Measurements from ENCODE around the gene TEX48. TPM values are rescaled to one million over a fixed set of nuclear protein-coding genes. Genes with fewer than 3 reads are reported as not detected.

TEX48 gene
- total and polyA plus RNA-seq, 2 donors (not counting 1 experiment from before 2014, with no cell fraction given): not detected

DNA sequence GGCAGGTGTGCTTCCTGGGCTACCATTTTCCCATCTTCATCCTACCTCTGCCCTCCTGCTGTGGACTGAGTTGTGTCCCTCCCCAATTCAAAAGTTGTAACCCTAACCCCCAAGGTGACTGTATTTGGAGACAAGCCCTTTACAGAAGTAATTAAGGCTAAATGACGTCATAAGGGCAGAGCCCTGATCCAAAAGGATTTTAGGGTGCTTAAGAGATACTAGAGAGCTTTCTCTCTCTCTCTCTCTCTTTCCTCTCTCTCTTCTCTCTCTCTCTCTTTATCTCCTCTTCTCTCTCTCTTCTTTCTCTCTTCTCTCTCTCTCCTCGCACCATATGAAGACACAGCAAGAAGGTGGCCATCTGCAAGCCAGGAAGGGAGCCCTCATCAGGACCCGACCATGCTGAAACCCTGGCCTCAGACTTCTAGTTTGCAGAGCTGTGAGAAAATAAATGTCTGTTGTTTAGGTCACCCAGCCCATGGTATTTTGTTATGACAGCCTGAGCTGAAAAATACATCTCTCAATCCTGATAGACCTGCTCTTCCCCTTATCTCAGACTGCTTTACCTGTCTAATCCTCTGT, 36.0 kb upstream of the TEX48 start:
- H3K27me3 Mint-ChIP-seq: peaks cover 33% of the 10 kb centered on the region
- no peak for ATAC-seq (ENCODE audit: low read depth)
- intact Hi-C loops (cut with micrococcal nuclease): no loop called here
- H3K4me3 ChIP-seq (ENCODE audit: control extremely low read depth in 1 of 5, extremely low read depth in 1 of 5, insufficient read depth in 1 of 5, low read depth in 2 of 5, low read length in 4 of 5): no peak overlapping the region
- DNase-seq: no peak
- H3K9ac ChIP-seq (ENCODE audit: low read length): no peak overlapping the region
- TF ChIP-seq, protein P1, sequence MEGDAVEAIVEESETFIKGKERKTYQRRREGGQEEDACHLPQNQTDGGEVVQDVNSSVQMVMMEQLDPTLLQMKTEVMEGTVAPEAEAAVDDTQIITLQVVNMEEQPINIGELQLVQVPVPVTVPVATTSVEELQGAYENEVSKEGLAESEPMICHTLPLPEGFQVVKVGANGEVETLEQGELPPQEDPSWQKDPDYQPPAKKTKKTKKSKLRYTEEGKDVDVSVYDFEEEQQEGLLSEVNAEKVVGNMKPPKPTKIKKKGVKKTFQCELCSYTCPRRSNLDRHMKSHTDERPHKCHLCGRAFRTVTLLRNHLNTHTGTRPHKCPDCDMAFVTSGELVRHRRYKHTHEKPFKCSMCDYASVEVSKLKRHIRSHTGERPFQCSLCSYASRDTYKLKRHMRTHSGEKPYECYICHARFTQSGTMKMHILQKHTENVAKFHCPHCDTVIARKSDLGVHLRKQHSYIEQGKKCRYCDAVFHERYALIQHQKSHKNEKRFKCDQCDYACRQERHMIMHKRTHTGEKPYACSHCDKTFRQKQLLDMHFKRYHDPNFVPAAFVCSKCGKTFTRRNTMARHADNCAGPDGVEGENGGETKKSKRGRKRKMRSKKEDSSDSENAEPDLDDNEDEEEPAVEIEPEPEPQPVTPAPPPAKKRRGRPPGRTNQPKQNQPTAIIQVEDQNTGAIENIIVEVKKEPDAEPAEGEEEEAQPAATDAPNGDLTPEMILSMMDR (IDR thresholded peaks at IDR 0.05): no peak
- no peak for TF ChIP-seq EZH2 (IDR thresholded peaks at IDR 0.05; ENCODE audit: borderline replicate concordance, insufficient read depth, low read depth, low read length, poor library complexity, severe bottlenecking)
- peaks cover 9% of the 10 kb centered on the region for H3K4me1 Mint-ChIP-seq
- H3K79me2 ChIP-seq (ENCODE audit: control insufficient read depth, insufficient read depth, low read length): no peaks in the 10 kb centered on the region
- ChIA-PET POLR2A (no interaction called here), CTCF (no interaction called here)
- H4K20me1 ChIP-seq (ENCODE audit: control insufficient read depth, insufficient read depth, low read length, poor library complexity, severe bottlenecking): no peaks in the 10 kb centered on the region
- H3K9me3 ChIP-seq (ENCODE audit: control extremely low read depth in 1 of 3, control insufficient read depth in 2 of 3, insufficient read depth in 1 of 3, low read length in 2 of 3): peaks cover 0 to 6% (median 0%) of the 10 kb centered on the region in 3 donors
- no peaks in the 10 kb centered on the region for H3K9me3 Mint-ChIP-seq (ENCODE audit: insufficient read depth)
- H2AFZ ChIP-seq (ENCODE audit: insufficient read depth, low read depth, low read length, poor library complexity, severe bottlenecking): no peak overlapping the region
- H3K4me3 Mint-ChIP-seq: no peak overlapping the region
- no peak overlapping the region for H3K4me2 ChIP-seq (replicated peaks; ENCODE audit: low read depth, low read length, poor library complexity, severe bottlenecking)
- H3K27ac ChIP-seq (ENCODE audit: low read length in 2 of 2): no peak overlapping the region
- H3K27me3 ChIP-seq (replicated peaks in 1 of 4; ENCODE audit: control extremely low read depth in 1 of 4, control insufficient read depth in 3 of 4, insufficient read depth in 4 of 4, low read length in 3 of 4): peaks cover 0 to 24% (median 7%) of the 10 kb centered on the region in 4 experiments
- no peaks in the 10 kb centered on the region for H3K4me1 ChIP-seq (ENCODE audit: control insufficient read depth in 2 of 2, insufficient read depth in 2 of 2, low read length in 2 of 2)
- H3K36me3 ChIP-seq (replicated peaks in 1 of 2; ENCODE audit: control extremely low read depth in 1 of 2, control insufficient read depth in 1 of 2, extremely low read depth in 1 of 2, insufficient read depth in 2 of 2, low read length in 1 of 2): no peaks in the 10 kb centered on the region
- WGBS (ENCODE audit: insufficient coverage): no CpG with 5 or more reads among the region's 3 CpGs
- H3K27ac Mint-ChIP-seq: no peak overlapping the region

- ChIA-PET CTCF (no interaction called here), POLR2A (no interaction called here)
- no peak overlapping the region for H3K9ac ChIP-seq (ENCODE audit: low read length)
- no CpG with 5 or more reads among the region's 1 CpG for WGBS (ENCODE audit: insufficient coverage)
- H3K9me3 Mint-ChIP-seq (ENCODE audit: insufficient read depth): no peaks in the 10 kb centered on the region
- H3K27ac Mint-ChIP-seq: no peak overlapping the region
- no peak overlapping the region for H3K27ac ChIP-seq (ENCODE audit: low read length in 2 of 2)
- TF ChIP-seq, protein P1 (IDR thresholded peaks at IDR 0.05): no peak
- TF ChIP-seq EZH2 (IDR thresholded peaks at IDR 0.05; ENCODE audit: borderline replicate concordance, insufficient read depth, low read depth, low read length, poor library complexity, severe bottlenecking): no peak
- intact Hi-C loops (cut with micrococcal nuclease): no loop called here
- ATAC-seq (ENCODE audit: low read depth): no peak
- H3K79me2 ChIP-seq (ENCODE audit: control insufficient read depth, insufficient read depth, low read length): no peaks in the 10 kb centered on the region
- H3K27me3 Mint-ChIP-seq: peaks cover 40% of the 10 kb centered on the region
- H2AFZ ChIP-seq (ENCODE audit: insufficient read depth, low read depth, low read length, poor library complexity, severe bottlenecking): no peak overlapping the region
- no peak for DNase-seq
- no peak overlapping the region for H3K4me3 Mint-ChIP-seq
- no peaks in the 10 kb centered on the region for H3K4me1 Mint-ChIP-seq
- peaks cover 0 to 5% (median 2%) of the 10 kb centered on the region in 4 experiments for H3K27me3 ChIP-seq (replicated peaks in 1 of 4; ENCODE audit: control extremely low read depth in 1 of 4, control insufficient read depth in 3 of 4, insufficient read depth in 4 of 4, low read length in 3 of 4)
- no peaks in the 10 kb centered on the region for H3K4me1 ChIP-seq (ENCODE audit: control insufficient read depth in 2 of 2, insufficient read depth in 2 of 2, low read length in 2 of 2)
- no peak overlapping the region for H3K4me2 ChIP-seq (replicated peaks; ENCODE audit: low read depth, low read length, poor library complexity, severe bottlenecking)
- H3K4me3 ChIP-seq (ENCODE audit: control extremely low read depth in 1 of 5, extremely low read depth in 1 of 5, insufficient read depth in 1 of 5, low read depth in 2 of 5, low read length in 4 of 5): no peak overlapping the region
- H3K9me3 ChIP-seq (ENCODE audit: control extremely low read depth in 1 of 3, control insufficient read depth in 2 of 3, insufficient read depth in 1 of 3, low read length in 2 of 3): no peaks in the 10 kb centered on the region
- H3K36me3 ChIP-seq (replicated peaks in 1 of 2; ENCODE audit: control extremely low read depth in 1 of 2, control insufficient read depth in 1 of 2, extremely low read depth in 1 of 2, insufficient read depth in 2 of 2, low read length in 1 of 2): no peaks in the 10 kb centered on the region
- H4K20me1 ChIP-seq (ENCODE audit: control insufficient read depth, insufficient read depth, low read length, poor library complexity, severe bottlenecking): no peaks in the 10 kb centered on the region
These were observed 27.6 kb upstream of the TEX48 start for GRCh38 chr9:114709636-114710035.
